GM12892 (cell line): ENCODE results near the gene HOXA3. TPM values are rescaled to one million over a fixed set of nuclear protein-coding genes. Genes with fewer than 3 reads are reported as not detected.

Source experiments
- DNase-seq: peaks from one replicate; pipeline ENCODE4 v3.0.0; 2011; ENCODE audit not compliant: insufficient read length
- FAIRE-seq: peaks from 2 replicates; lab custom pipeline; 2011; peaks lifted over from hg19 to GRCh38; lab: Jason Lieb, UNC
- POLR2A ChIP-seq: IDR thresholded peaks from 2 replicates; pipeline ENCODE4 v1.6.1; 2011; ENCODE audit warnings: low read depth, low read length, control low read depth
- POLR2AphosphoS5 ChIP-seq: IDR thresholded peaks from 2 replicates; pipeline ENCODE4 v1.6.1; 2011; ENCODE audit warnings: low read depth, low read length, control low read depth
- TAF1 ChIP-seq: IDR thresholded peaks from 2 replicates; pipeline ENCODE4 v1.6.1; 2011; ENCODE audit warnings: low read depth, mild to moderate bottlenecking, control low read depth, low read length, borderline replicate concordance
- polyA plus RNA-seq: library from polyadenylated mRNA; unstranded; fragments of >200 nt; gene quantifications from one replicate; pipeline ENCODE4 v1.2.1, GENCODE V29; 2012; ENCODE audit warnings: missing spikeins, inconsistent platforms; ENCODE audit not compliant: missing spikeins

The HOXA3 gene
- not detected for polyA plus RNA-seq

DNA sequence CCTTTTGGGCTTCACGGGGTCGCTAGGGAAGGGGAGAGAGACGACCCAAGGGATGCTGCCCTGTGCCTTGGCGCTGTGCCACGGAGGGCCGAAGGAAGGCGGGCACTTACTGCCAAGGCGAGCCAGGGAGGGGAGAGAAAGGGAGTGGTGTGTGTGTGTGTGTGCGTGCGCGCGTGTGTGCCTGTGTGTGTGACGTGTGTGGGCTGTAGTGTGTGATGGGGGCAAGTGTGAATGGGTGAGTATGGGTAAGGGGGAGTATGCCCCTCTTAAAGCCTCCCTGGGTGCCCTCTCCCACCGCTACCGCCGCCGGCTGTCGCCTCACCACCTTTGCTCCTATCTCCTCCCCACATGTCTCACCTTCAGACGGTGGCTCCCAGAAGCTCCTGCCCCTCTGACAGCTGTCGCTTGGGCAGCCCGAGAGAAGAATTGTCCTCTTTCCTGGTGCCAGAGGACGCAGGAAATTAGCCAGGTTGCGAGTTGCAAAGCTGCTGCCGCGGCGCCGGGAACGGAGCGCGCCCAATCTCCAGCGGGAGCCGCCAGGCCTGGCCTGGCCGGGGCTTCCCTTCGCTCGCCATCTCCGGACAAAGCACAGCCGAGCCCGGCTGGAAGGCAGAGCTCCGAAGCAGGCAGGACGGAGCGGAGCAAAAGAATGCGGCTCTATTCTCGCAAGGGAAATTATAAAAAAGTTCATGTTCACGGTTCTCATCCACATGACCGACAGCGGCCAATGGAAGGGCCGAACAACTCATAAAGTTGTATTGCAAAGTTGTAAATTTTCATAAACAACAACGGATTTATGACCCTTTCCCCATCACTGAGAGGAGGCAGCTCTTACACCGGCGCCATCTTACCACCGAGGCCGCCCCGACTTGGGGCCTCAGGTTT lies at the start of gene HOXA3:
TSS of gene HOXA3 (minus strand) at position 653 of the 885 bp plus-strand sequence. CDS start 41,943 bp downstream, outside the sequence.
- no peak for TF ChIP-seq POLR2A
- FAIRE-seq = no peak

GRCh38 chr7:27201580-27202017 lies 49.2 kb upstream of the HOXA3 start:
- DNase-seq (no peak), FAIRE-seq (no peak)
- no peak for TF ChIP-seq TAF1
- TF ChIP-seq POLR2AphosphoS5 = no peak
- TF ChIP-seq POLR2A = no peak

More for the DNA sequence above, at the start of gene HOXA3:
- no peak for DNase-seq

DNA sequence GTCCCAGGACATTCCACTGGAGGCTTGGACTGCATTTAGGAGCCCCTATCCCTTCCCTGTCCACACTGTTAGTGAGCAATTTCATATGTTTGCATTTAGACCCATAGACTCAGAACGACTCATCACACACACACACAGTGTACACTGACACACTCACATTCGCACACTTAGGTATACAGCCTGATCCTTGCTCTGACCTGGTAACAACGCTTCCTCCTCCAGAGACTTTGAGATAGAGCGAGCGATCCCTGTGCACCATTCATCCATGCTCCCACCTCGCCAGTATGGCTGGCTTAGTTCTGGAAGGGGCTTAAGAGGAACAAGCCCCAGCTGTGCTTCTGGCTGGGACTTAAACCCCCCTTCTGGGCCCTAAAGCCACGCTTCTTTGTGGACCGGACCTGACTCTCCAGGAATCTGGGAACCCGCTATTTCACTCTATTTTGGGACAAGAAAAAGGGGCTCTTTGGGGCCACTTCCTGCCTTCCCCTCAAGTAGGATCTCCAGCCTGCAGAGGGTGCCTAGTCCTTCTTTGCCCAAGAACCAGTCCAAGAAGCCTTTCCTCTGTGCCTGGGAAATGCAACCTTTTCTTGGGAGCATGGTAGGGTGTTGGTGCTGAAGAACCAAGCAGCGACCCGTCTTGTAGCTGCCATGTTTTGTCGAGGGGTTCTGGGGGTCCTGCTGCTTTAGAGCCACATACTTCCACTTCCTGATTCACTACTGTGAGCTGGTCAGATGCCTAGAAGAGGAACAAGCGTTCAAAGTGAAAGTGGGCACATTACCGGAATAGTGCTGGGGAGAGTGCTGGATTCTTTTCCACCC lies 48.6 kb upstream of the HOXA3 start:
- TF ChIP-seq POLR2A = no peak
- DNase-seq = no peak
- no peak for FAIRE-seq

DNA sequence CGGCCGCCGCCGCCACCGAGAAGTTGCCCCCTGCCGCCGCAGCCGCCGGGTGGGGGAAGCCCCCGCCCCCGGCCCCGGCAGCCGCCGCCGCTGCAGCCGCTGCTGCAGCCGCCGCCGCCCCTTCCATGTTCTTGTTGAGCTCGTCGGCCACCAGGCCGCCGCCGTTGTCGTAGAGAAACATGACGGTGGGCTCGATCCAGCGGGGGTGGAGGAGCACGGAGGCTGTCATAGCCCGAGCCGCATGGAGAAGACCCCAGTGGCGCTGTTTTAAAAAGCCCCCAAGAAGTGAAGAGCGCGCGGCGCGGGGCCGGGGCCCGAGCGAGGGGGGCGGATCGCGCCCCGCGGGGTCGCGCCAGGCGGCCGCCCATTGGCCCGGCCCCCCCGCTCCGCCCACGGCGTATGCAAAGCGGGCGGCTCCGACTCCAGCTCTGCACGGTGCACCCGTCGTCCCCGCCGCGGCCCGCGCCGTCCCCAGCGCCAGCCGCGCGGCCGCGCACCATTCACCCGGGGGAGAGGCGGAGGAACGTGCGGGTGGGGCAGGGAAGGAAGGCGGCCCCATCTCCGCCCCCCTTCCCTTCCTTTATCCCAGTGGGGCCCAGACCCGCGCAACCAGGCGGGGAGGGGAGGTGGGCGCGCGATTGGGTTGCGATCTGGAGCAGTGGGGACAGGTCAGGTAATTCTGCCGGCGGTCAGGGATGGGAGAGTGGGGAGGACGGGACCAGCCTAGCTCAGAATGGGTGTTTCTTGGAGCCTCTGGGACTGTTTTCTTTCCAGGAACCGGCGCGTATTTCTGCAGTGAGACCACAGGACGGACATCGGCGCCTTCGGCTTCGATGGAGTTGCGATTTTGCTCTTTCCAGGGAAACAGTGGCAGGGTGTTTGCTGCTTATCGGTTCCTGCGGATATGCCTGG lies 47.7 kb upstream of the HOXA3 start, which contains the start of gene HOXA13:
TSS of gene HOXA13 (minus strand) at position 243 of the 912 bp plus-strand sequence. CDS start at position 229, 14 bp downstream.
- TF ChIP-seq POLR2AphosphoS5 (no peak), TAF1 (no peak), POLR2A (no peak)
- no peak for DNase-seq
- no peak for FAIRE-seq

GRCh38 chr7:27198871-27199801 lies 46.8 kb upstream of the HOXA3 start:
- TF ChIP-seq POLR2A = no peak
- TF ChIP-seq TAF1 = no peak
- no peak for TF ChIP-seq POLR2AphosphoS5
- DNase-seq (no peak), FAIRE-seq (no peak)

DNA sequence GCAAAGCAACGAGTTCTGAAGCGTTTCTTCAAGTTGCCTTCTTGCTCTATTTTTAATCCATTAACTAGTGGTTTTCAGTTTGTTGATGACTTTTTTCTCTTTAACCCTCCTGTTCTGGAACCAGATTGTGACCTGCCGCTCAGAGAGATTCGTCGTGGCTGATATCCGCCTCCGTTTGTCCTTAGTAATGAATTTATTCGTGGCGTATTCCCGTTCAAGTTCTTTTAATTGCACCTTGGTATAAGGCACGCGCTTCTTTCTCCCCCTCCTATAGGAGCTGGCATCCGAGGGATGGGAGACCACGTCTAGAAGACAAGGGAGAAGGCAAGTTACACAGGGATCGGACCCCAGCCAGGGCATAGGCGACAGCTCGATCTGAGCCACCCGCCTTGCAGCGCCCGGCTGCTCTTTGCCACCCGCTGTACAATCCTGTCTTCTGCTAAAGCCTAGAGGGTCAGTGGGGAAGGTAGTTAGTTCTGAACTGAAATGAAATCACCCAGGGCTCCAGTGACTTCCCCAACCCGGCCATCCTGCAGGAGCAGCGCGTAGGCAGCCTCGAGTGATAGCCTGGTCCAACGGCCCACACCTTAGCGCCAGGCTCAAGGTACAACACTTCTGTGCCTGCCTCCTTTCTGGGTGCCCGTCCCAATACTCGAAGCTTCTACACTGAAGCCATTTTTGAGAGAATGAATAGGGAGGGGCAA lies 45.9 kb upstream of the HOXA3 start:
- DNase-seq (no peak), FAIRE-seq (no peak)
- TF ChIP-seq POLR2A (no peak), TAF1 (no peak), POLR2AphosphoS5 (no peak)

DNA sequence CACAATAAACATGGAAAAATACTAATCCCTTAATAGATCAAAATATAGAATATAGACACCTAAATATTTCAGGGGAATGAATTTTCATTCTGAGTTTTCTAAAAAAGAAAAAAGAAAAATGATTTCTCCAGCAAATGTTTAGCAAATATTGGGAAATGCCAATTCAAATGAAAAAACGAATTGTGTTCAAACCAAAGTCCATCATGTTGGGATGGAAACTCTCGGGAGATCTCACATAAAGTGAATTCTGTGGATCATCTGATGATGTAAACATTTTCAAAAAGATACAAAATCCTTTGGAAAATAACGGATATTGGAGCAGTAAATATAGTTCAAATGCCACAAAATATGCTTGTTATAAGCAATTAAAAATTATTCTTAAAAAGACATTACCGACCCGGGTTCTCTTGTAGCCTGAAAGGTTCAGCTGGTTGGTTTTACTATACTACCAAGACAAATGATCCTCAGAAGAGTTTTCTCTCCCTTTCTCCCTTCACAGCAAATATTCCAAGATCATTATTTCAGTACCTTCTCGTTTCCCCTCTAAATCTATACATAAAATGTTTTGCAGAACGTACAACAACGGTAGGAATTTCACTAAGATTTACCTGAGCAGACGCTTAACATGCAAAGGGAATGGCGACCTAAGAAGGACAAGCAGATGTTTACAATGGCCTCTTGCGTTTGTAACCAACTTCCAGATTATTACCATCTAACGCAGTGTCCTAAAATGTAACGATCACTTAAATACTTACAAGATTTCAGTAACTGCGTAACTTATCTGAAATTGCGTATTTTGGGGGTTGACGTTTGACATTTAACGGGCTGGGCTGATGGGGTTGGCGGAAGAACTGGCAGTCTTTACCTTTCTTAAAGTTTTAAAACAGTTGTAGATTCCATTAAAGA lies 45.0 kb upstream of the HOXA3 start:
- DNase-seq (no peak), FAIRE-seq (no peak)

DNA sequence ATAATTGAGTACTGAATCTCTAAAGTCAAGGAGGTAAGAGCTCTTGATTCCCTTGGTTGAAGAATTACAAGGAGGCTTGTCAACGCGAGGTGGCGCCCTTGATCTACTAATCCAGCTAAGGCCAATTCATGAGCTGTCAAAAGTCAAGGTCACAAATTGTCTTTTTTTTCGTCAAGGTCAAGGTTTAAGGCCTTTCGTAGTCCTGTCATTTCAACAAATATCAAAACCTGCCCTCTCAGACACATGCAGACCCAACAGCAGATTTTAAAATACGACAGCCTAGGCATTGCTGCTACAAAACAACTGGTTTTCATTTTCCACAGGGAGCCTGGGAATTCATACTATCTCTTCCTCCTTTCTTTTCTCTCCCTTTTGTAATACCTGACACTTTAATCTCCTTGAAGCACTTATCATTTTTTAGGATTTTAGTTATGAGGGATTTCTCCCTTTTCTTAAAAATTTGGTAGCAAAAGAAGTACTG lies 43.9 kb upstream of the HOXA3 start:
- DNase-seq (no peak), FAIRE-seq (peak; percentile 92)
- TF ChIP-seq TAF1 (no peak), POLR2A (no peak), POLR2AphosphoS5 (no peak)

More for the DNA sequence above, 45.0 kb upstream of the HOXA3 start:
- TF ChIP-seq TAF1 (no peak), POLR2AphosphoS5 (no peak), POLR2A (no peak)

DNA sequence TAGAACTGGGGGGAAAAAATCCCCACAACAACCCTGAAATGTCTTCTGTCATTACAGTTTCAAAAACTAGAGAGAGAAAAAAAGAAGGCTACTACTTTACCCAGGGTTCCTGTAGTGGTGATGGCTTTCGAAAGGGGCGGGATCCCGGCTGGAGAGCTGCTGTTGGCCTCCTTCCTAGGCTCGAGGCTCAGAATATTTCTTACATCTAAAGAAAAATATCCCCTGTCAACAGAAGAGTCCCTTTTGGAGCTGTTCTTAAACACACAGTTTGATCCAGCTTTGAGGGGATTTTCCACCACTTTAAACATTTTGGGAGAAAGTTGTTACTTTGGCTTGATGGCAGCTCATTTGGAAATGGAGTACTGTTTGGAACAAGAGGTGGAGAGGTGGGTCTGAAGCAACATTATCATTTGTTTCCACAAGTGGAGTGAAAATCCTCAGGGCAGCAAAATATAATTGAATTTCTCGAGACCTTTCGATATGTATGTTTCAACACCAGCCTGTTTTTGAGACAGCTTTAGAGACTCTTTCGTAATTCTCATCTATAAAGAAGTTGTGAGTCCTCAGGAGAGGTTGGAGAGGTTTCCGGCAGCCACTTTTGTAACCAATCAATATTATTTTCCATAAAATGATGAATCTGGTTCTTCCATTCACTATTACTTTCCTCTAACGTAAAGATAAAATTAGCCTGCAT lies 42.5 kb upstream of the HOXA3 start:
- no peak for FAIRE-seq
- DNase-seq = no peak
- TF ChIP-seq TAF1 (no peak), POLR2A (no peak), POLR2AphosphoS5 (no peak)
